Subcutaneous abdominal adipose tissue (tissue), 5 donors: ENCODE data around the gene NR3C1.

ENCODE experiments used
- H3K27ac ChIP-seq: one replicate; pipeline ENCODE4 v1.7.0; 2013; ENCODE audit warnings: low read depth, mild to moderate bottlenecking, inconsistent platforms, low read length, moderate library complexity
- H3K27me3 ChIP-seq, 5 donors: one replicate each; pipeline ENCODE4 v1.7.0; 2013; ENCODE audit warnings: low read length in 5 of 5, inconsistent platforms in 1 of 5; ENCODE audit not compliant: control insufficient read depth in 5 of 5, insufficient read depth in 4 of 5
- H3K36me3 ChIP-seq, 5 donors: one replicate each; pipeline ENCODE4 v1.7.0; 2013; ENCODE audit warnings: low read length in 5 of 5; ENCODE audit not compliant: control insufficient read depth in 5 of 5, insufficient read depth in 5 of 5
- H3K4me1 ChIP-seq, 5 donors: one replicate each; pipeline ENCODE4 v1.7.0; 2013; ENCODE audit warnings: low read length in 5 of 5, mild to moderate bottlenecking in 3 of 5, moderate library complexity in 1 of 5; ENCODE audit not compliant: control insufficient read depth in 5 of 5, insufficient read depth in 5 of 5
- H3K4me3 ChIP-seq, 5 donors: one replicate each; pipeline ENCODE4 v1.7.0; 2013; ENCODE audit warnings: low read length in 5 of 5, low read depth in 1 of 5
- H3K9ac ChIP-seq, 5 donors: one replicate each; pipeline ENCODE4 v1.7.0; 2013; ENCODE audit warnings: low read length in 5 of 5, mild to moderate bottlenecking in 4 of 5, moderate library complexity in 3 of 5
- H3K9me3 ChIP-seq, 5 donors: one replicate each; pipeline ENCODE4 v1.7.0; 2013; ENCODE audit warnings: low read length in 5 of 5; ENCODE audit not compliant: control insufficient read depth in 5 of 5
- donor health status: healthy.
- donor health status: healthy.
- donor health status: healthy.
- donor health status: healthy.
- donor health status: healthy.

NR3C1 gene

GRCh38 chr5:143372187-143372829, 31.2 kb downstream of the NR3C1 start:
- H3K36me3 ChIP-seq = peaks cover 0 to 4% (median 0%) of the 10 kb centered on the region in 5 donors
- no peaks in the 10 kb centered on the region for H3K27me3 ChIP-seq
- H3K9ac ChIP-seq = no peak overlapping the region
- H3K9me3 ChIP-seq = no peaks in the 10 kb centered on the region
- no peak overlapping the region for H3K27ac ChIP-seq
- H3K4me3 ChIP-seq = no peak overlapping the region
- H3K4me1 ChIP-seq = peaks cover 0 to 36% (median 21%) of the 10 kb centered on the region in 5 donors

DNA sequence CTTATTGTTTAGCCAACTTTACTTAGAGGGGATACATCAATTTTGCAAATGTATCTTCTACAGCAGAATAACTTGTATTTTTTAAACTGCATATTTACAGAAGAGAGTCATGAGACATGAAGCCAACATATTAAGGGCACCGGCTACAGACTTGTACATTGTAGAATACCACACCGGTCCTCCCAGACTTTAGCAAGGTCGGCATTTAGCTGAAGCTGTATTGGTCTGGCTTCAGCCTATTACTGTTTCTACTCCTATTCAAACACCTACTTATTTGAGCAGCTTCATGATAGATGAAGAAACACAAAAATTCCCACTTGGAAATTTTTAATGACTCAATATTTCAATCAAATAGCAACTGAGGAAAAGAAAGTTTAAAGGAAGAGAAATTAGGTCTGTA, 33.0 kb downstream of the NR3C1 start:
- H3K9me3 ChIP-seq = no peaks in the 10 kb centered on the region
- H3K27me3 ChIP-seq = no peaks in the 10 kb centered on the region
- peaks cover 0 to 27% (median 12%) of the 10 kb centered on the region in 5 donors for H3K4me1 ChIP-seq
- H3K9ac ChIP-seq = no peak overlapping the region
- no peak overlapping the region for H3K27ac ChIP-seq
- H3K4me3 ChIP-seq = no peak overlapping the region
- H3K36me3 ChIP-seq = peaks cover 0 to 4% (median 0%) of the 10 kb centered on the region in 5 donors

- H3K4me3 ChIP-seq = no peak overlapping the region
- H3K27ac ChIP-seq = no peak overlapping the region
- peaks cover 0 to 19% (median 10%) of the 10 kb centered on the region in 5 donors for H3K4me1 ChIP-seq
- H3K36me3 ChIP-seq = peaks cover 0 to 2% (median 0%) of the 10 kb centered on the region in 5 donors
- no peak overlapping the region for H3K9ac ChIP-seq
- no peaks in the 10 kb centered on the region for H3K27me3 ChIP-seq
- H3K9me3 ChIP-seq = peaks cover 0 to 6% (median 3%) of the 10 kb centered on the region in 5 donors
Measured at GRCh38 chr5:143364061-143364460, 39.4 kb downstream of the NR3C1 start.

- no peak overlapping the region for H3K27ac ChIP-seq
- H3K4me3 ChIP-seq = no peak overlapping the region
- peaks cover 0 to 6% (median 3%) of the 10 kb centered on the region in 5 donors for H3K9me3 ChIP-seq
- H3K36me3 ChIP-seq = peaks cover 0 to 2% (median 0%) of the 10 kb centered on the region in 5 donors
- H3K27me3 ChIP-seq = no peaks in the 10 kb centered on the region
- H3K4me1 ChIP-seq = peaks cover 0 to 21% (median 10%) of the 10 kb centered on the region in 5 donors
- H3K9ac ChIP-seq = no peak overlapping the region
Measured at GRCh38 chr5:143362664-143363227, 40.7 kb downstream of the NR3C1 start.

GRCh38 chr5:143361438-143361837, 42.0 kb downstream of the NR3C1 start:
- H3K36me3 ChIP-seq = peaks cover 0 to 2% (median 0%) of the 10 kb centered on the region in 5 donors
- no peak overlapping the region for H3K4me3 ChIP-seq
- H3K27me3 ChIP-seq = no peaks in the 10 kb centered on the region
- H3K9me3 ChIP-seq = peaks cover 0 to 6% (median 3%) of the 10 kb centered on the region in 5 donors
- H3K9ac ChIP-seq = no peak overlapping the region
- peaks cover 0 to 29% (median 19%) of the 10 kb centered on the region in 5 donors for H3K4me1 ChIP-seq
- H3K27ac ChIP-seq = no peak overlapping the region

- Histone ChIP-seq H3K27ac (peak overlapping the region; percentile 39), H3K9ac (peak overlapping the region in 1 of 5 donors; percentile 17), H3K4me1 (peaks cover 0 to 36% (median 26%) of the 10 kb centered on the region in 5 donors), H3K36me3 (peaks cover 0 to 2% (median 0%) of the 10 kb centered on the region in 5 donors), H3K27me3 (no peaks in the 10 kb centered on the region), H3K9me3 (peaks cover 0 to 6% (median 3%) of the 10 kb centered on the region in 5 donors), H3K4me3 (no peak overlapping the region)
Measured at GRCh38 chr5:143360755-143361154, 42.7 kb downstream of the NR3C1 start.

DNA sequence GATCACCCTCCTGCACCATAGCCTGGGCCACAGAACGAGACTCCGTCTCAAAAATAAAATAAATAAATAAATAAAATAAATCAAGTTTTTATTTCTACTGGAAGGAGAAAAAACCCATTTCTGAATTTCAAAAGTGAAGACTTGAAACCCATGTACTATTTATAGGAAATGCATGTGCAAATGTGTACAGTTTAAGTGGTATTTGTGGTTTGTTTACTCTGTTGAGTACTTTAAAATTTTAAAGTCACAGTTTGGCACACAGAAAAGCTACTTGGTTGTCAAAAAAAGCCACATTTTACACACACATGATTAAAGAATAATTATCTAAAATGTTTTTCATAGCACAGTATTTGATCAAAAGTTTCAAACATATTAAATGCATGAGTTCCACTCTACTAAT, 43.6 kb downstream of the NR3C1 start:
- Histone ChIP-seq H3K4me1 (peaks cover 0 to 44% (median 35%) of the 10 kb centered on the region in 5 donors), H3K27ac (peak overlapping the region; percentile 39), H3K36me3 (peaks cover 0 to 2% (median 0%) of the 10 kb centered on the region in 5 donors), H3K9ac (no peak overlapping the region), H3K9me3 (peaks cover 0 to 6% (median 3%) of the 10 kb centered on the region in 5 donors), H3K4me3 (no peak overlapping the region), H3K27me3 (no peaks in the 10 kb centered on the region)

DNA sequence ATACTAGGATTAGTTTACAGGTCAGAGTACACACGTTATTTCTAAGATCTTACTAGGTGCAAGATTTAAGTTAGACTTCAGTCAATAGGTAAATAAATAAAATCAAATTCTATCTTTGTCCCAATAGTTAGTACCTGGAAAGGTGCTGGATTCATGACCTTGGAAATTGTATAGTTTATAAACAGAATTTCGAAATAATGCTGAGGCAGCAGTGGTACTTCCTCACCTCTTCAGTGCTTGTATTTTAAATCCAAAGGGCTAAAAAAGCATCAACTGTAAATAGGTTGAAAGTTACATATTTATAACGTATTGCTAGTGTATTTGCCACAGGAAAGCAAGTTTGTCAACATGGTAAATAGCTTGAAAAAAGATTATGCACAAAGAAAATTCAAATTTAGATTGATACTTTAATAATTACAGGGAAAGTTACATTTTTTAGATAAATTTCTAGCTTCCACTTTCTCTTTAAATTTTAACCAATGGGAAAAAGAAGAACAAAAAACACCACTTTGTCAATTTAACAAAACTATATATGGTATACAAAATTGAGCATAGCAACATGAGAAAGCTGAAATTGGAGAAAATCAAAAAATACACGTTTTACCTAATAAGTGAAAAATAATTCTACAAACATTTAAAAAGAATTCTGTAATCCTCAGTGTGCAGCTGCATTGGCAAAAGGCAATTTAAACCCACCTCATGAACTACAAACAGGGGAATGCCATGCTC, 46.5 kb downstream of the NR3C1 start:
- Histone ChIP-seq H3K36me3 (no peaks in the 10 kb centered on the region), H3K9ac (no peak overlapping the region), H3K27me3 (no peaks in the 10 kb centered on the region), H3K9me3 (no peaks in the 10 kb centered on the region), H3K4me1 (peaks cover 0 to 72% (median 58%) of the 10 kb centered on the region in 5 donors), H3K27ac (peak overlapping the region; percentile 25), H3K4me3 (no peak overlapping the region)

GRCh38 chr5:143355710-143356109, 47.8 kb downstream of the NR3C1 start:
- Histone ChIP-seq H3K27me3 (no peaks in the 10 kb centered on the region), H3K9me3 (no peaks in the 10 kb centered on the region), H3K4me1 (peaks cover under 1 to 78% (median 65%) of the 10 kb centered on the region in 5 donors), H3K9ac (peak overlapping the region in 3 of 5 donors; percentile 21 to 31 (median 24)), H3K36me3 (no peaks in the 10 kb centered on the region), H3K4me3 (no peak overlapping the region), H3K27ac (peak overlapping the region; percentile 85)

DNA sequence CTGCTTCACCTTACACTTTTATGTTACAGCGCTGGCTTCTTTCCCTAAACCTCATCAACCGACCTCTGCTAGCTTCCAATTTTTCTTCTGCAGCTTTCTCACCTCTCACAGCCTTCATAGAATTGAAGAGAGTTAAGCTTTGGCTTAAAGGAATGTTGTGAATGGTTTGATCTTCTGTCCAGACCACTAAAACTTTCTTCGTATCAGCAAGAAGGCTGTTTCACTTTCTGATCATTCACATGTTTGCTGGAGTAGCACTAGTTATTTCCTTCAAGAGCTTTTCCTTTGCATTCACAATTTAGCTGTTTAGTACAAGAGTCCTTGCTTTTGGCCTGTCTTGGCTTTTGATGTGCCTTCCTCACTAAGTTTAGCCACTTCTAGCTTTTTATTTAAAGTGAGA, 49.5 kb downstream of the NR3C1 start:
- H3K4me1 ChIP-seq = peaks cover 2 to 87% (median 73%) of the 10 kb centered on the region in 5 donors

More for the DNA sequence above, 49.5 kb downstream of the NR3C1 start:
- Histone ChIP-seq H3K4me3 (peak overlapping the region in 1 of 5 donors; percentile 16), H3K27ac (peak overlapping the region; percentile 85), H3K27me3 (no peaks in the 10 kb centered on the region), H3K9me3 (no peaks in the 10 kb centered on the region), H3K9ac (peak overlapping the region in 2 of 5 donors; percentile 13 to 21), H3K36me3 (no peaks in the 10 kb centered on the region)
